Thoracic aorta (tissue), 2 donors: ENCODE data around the gene BNIP2. TPM values are rescaled to one million over a fixed set of nuclear protein-coding genes. Genes with fewer than 3 reads are reported as not detected.

Experiments
- ATAC-seq: fragments of 150-250 bp; one replicate; pipeline ENCODE4 v1.8.0; 2017; ENCODE audit warnings: low read depth; ENCODE audit not compliant: insufficient number of reproducible peaks, low FRiP score
- DNase-seq: peaks from one replicate; pipeline ENCODE4 v3.0.0-alpha.2; 2020; ENCODE audit warnings: low spot score
- H3K27ac ChIP-seq, 2 donors: fragments of 200-600 bp; sonication (generic); 1 replicate in 1 of 2; 2 replicates in 1 of 2; pipeline ENCODE4 v1.5.1; 2016; ENCODE audit warnings: mild to moderate bottlenecking in 2 of 2, moderate library complexity in 2 of 2
- H3K27me3 ChIP-seq: fragments of 200-600 bp; sonication (generic); replicated peaks from 2 replicates; pipeline ENCODE4 v1.6.0; 2016; ENCODE audit warnings: mild to moderate bottlenecking; ENCODE audit not compliant: insufficient read depth
- H3K36me3 ChIP-seq: fragments of 200-600 bp; sonication (generic); one replicate; pipeline ENCODE4 v1.5.1; 2016
- H3K4me1 ChIP-seq, 2 donors: fragments of 200-600 bp; sonication (generic); 1 replicate in 1 of 2; 2 replicates in 1 of 2; pipeline versions ENCODE4 v1.5.1 to v1.6.0; 2016; ENCODE audit warnings: low read depth in 2 of 2, mild to moderate bottlenecking in 1 of 2; ENCODE audit not compliant: control insufficient read depth in 1 of 2
- H3K4me3 ChIP-seq: fragments of 200-600 bp; sonication (generic); 2 replicates; pipeline ENCODE4 v1.5.1; 2016; ENCODE audit warnings: mild to moderate bottlenecking
- H3K9me3 ChIP-seq: fragments of 200-600 bp; sonication (generic); 2 replicates; pipeline ENCODE4 v1.5.1; 2016
- CTCF ChIP-seq: fragments of 200-600 bp; sonication (generic); IDR thresholded peaks from one replicate; pipeline ENCODE4 v1.5.1; 2019; ENCODE audit warnings: antibody characterized with exemption
- total RNA-seq, 2 donors: library from RNA; depleted of rRNA; stranded (reverse); fragments of >200 nt; gene quantifications; one replicate each; pipeline versions ENCODE4 v1.1.0 to v1.2.3, GENCODE V29; 2016

The BNIP2 gene
- total RNA-seq, 2 donors from 2014 or later, result 126 to 183 TPM

DNA sequence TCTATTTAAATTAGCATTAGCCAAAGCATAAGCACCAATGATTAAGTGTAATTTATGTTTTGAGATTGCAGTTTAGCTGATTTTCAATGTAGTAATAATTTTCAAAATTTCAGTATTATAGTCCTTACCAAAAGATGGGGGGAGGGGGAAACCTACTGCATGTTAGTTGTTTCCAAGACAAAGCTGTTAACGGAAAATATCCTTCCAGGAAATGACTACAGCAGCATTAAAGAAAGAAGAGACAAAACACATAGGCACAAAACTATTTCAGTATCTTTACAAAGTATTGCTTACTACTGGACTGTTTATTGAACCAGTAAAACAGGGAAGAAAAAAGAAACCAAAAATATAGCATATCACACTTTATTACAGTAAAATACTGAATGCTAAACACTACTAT lies 10.5 kb downstream of the BNIP2 start:
- no peak for TF ChIP-seq CTCF
- Histone ChIP-seq H3K4me3 (no peak overlapping the region), H3K27me3 (no peaks in the 10 kb centered on the region), H3K36me3 (peaks cover 68% of the 10 kb centered on the region), H3K4me1 (no peaks in the 10 kb centered on the region), H3K27ac (no peak overlapping the region), H3K9me3 (no peaks in the 10 kb centered on the region)
- ATAC-seq (no peak), DNase-seq (no peak)

- ATAC-seq, result no peak
- DNase-seq, result no peak
- no peak overlapping the region for H3K27ac ChIP-seq
- no peak for TF ChIP-seq CTCF
- H3K4me1 ChIP-seq, result no peaks in the 10 kb centered on the region
- no peaks in the 10 kb centered on the region for H3K9me3 ChIP-seq
- no peak overlapping the region for H3K4me3 ChIP-seq
- peaks cover 72% of the 10 kb centered on the region for H3K36me3 ChIP-seq
- no peaks in the 10 kb centered on the region for H3K27me3 ChIP-seq
Measured at GRCh38 chr15:59678172-59678571, 10.9 kb downstream of the BNIP2 start.

DNA sequence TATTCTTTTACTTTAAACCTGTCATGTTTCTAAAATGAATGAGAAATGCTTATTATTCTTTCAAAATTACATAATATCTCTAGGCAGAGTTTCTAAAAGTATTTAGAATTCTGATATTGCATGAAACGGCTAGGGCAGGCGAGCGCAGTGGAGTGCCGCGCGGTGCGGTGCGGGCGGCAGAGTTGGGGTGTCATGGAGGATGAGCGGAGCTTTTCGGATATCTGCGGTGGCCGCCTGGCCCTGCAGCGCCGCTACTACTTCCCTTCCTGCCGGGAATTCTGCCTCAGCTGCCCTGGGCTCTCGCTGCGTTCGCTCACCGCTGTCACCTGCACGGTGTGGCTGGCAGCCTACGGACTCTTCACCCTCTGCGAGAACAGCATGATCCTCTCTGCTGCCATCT lies 12.6 kb downstream of the BNIP2 start:
- H3K4me1 ChIP-seq, result no peaks in the 10 kb centered on the region
- no peak for TF ChIP-seq CTCF
- no peak overlapping the region for H3K27ac ChIP-seq
- no peaks in the 10 kb centered on the region for H3K9me3 ChIP-seq
- ATAC-seq, result no peak
- no peak for DNase-seq
- no peaks in the 10 kb centered on the region for H3K27me3 ChIP-seq
- no peak overlapping the region for H3K4me3 ChIP-seq
- peaks cover 77% of the 10 kb centered on the region for H3K36me3 ChIP-seq

DNA sequence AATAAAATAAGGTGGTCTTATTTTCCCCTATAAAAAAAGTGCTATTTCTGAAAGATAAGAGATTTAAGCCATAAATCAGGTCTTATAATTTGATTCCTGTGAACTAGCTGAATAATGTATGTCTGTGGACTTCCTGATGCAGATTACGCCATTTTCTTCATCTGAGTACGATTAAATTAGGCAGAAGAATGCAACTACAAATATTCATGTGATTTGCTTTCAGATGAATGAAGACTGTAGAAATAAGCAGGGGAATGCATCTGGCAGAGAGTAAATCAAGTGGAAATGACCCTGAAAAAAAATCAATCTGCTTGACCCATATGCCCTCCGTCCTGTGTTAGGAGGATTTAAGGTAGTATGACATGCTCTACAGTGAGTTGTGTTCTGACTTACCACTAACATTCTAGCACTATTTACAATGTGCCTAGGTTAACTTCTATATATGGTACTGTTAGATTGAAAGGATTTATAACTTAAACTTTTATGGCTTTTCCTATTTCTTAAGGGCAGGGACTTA lies 14.7 kb downstream of the BNIP2 start:
- peaks cover 71% of the 10 kb centered on the region for H3K36me3 ChIP-seq
- no peaks in the 10 kb centered on the region for H3K4me1 ChIP-seq
- no peak for DNase-seq
- no peak overlapping the region for H3K27ac ChIP-seq
- no peak overlapping the region for H3K4me3 ChIP-seq
- no peaks in the 10 kb centered on the region for H3K27me3 ChIP-seq
- H3K9me3 ChIP-seq, result no peaks in the 10 kb centered on the region
- TF ChIP-seq CTCF, result no peak
- no peak for ATAC-seq

- no peaks in the 10 kb centered on the region for H3K9me3 ChIP-seq
- H3K27ac ChIP-seq, result no peak overlapping the region
- DNase-seq, result no peak
- no peak for TF ChIP-seq CTCF
- no peak for ATAC-seq
- H3K36me3 ChIP-seq, result peaks cover 34% of the 10 kb centered on the region
- no peaks in the 10 kb centered on the region for H3K27me3 ChIP-seq
- no peak overlapping the region for H3K4me3 ChIP-seq
- H3K4me1 ChIP-seq, result no peaks in the 10 kb centered on the region
Measured at GRCh38 chr15:59668556-59668955, 20.6 kb downstream of the BNIP2 start.
